OCI-LY3 (cell line): ENCODE data around the gene KRT73.

Source experiments
- CTCF ChIP-seq: fragments of 200-600, 300-600 bp; sonication (generic); IDR thresholded peaks from 2 replicates; pipeline ENCODE4 v1.5.1; 2014; ENCODE audit warnings: antibody characterized with exemption, low read length, low read depth
- EZH2phosphoT487 ChIP-seq: fragments of 200-600 bp; shearing (Covaris generic); IDR thresholded peaks from 2 replicates; pipeline ENCODE4 v1.6.1; 2018; ENCODE audit warnings: antibody characterized with exemption, mixed run types, low read depth

- TF ChIP-seq CTCF (no peak), EZH2phosphoT487 (no peak)
Observed at GRCh38 chr12:52645120-52645761, 26.9 kb upstream of the KRT73 start.
